Astrocyte of the spinal cord (primary cell): ENCODE measurements around the gene LVRN.

Experiments
- DNase-seq: peaks from one replicate; pipeline ENCODE4 v3.0.0; 2011; ENCODE audit warnings: low read depth, low spot score
- H3K4me3 ChIP-seq: 2 replicates; pipeline ENCODE4 v1.5.1; 2011; ENCODE audit warnings: low read depth, mild to moderate bottlenecking, low read length, moderate library complexity
- in situ Hi-C: cut with HindIII; loops from 2 replicates; pipeline ENCODE4 v1.10.0; 2017; ENCODE audit warnings: low sequenced_read_pairs
- TF ChIP-seq, protein P1 (sequence below): IDR thresholded peaks from 2 replicates; pipeline ENCODE4 v1.5.1; 2012; ENCODE audit warnings: low read depth, mild to moderate bottlenecking, low read length, inconsistent platforms

The LVRN gene

DNA sequence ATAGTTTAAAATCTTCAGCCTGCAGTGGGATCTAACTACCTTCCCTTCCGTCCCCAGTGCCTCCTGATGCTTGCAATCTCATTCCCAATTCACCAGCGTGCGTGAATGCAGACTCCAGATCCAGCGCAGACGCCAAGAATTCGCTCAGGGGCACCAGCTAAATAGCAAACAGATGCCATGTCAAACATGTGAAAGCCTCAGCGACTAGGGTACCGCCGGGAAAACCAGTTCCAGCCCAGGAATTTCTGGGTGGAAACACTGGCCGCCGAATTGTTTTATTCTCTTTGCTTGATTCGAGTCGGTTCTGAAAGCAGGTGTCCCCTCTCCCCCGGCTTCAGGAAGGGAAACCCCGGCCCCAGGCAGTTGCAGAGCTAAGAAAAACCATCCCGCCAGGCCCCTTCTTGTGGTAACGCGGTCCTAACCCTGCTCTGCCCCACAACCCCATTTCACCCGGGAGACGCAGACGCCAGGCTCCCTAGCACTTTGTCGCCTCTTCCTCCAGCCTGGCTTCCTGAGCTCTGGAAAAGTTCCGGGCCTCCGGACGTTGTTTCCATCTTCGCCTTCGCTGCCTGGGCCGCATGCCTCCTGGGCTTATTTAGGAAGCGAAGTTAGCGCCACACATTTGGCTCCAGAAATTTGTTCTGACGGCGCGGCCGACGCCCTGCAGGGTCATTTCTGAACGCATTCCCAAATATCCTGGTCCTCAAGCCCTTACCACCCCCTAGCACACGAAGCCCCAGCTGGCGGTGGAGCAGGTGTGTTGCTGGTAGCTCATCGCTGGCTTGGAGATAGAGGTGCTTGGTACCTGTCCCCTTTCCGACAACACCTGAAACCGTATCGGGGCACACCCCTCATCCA lies 665 bp upstream of the LVRN start:
- DNase-seq = no peak
- in situ Hi-C loops = no loop called here
- H3K4me3 ChIP-seq = peak overlapping the region; percentile 30
- TF ChIP-seq, protein P1, sequence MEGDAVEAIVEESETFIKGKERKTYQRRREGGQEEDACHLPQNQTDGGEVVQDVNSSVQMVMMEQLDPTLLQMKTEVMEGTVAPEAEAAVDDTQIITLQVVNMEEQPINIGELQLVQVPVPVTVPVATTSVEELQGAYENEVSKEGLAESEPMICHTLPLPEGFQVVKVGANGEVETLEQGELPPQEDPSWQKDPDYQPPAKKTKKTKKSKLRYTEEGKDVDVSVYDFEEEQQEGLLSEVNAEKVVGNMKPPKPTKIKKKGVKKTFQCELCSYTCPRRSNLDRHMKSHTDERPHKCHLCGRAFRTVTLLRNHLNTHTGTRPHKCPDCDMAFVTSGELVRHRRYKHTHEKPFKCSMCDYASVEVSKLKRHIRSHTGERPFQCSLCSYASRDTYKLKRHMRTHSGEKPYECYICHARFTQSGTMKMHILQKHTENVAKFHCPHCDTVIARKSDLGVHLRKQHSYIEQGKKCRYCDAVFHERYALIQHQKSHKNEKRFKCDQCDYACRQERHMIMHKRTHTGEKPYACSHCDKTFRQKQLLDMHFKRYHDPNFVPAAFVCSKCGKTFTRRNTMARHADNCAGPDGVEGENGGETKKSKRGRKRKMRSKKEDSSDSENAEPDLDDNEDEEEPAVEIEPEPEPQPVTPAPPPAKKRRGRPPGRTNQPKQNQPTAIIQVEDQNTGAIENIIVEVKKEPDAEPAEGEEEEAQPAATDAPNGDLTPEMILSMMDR = no peak

DNA sequence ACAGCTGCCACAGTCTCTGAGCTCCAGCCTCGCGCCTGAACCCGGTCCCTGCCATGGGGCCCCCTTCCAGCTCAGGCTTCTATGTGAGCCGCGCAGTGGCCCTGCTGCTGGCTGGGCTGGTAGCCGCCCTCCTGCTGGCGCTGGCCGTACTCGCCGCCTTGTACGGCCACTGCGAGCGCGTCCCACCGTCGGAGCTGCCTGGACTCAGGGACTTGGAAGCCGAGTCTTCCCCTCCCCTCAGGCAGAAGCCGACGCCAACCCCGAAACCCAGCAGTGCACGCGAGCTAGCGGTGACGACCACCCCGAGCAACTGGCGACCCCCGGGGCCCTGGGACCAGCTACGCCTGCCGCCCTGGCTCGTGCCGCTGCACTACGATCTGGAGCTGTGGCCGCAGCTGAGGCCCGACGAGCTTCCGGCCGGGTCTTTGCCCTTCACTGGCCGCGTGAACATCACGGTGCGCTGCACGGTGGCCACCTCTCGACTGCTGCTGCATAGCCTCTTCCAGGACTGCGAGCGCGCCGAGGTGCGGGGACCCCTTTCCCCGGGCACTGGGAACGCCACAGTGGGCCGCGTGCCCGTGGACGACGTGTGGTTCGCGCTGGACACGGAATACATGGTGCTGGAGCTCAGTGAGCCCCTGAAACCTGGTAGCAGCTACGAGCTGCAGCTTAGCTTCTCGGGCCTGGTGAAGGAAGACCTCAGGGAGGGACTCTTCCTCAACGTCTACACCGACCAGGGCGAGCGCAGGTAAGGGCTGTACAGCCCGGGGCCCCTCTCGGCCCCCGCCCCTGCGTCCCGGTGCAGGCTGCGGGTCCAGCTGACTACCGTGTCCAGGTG lies 509 bp downstream of the LVRN start:
- TF ChIP-seq, protein P1 = peak; percentile 4

DNA sequence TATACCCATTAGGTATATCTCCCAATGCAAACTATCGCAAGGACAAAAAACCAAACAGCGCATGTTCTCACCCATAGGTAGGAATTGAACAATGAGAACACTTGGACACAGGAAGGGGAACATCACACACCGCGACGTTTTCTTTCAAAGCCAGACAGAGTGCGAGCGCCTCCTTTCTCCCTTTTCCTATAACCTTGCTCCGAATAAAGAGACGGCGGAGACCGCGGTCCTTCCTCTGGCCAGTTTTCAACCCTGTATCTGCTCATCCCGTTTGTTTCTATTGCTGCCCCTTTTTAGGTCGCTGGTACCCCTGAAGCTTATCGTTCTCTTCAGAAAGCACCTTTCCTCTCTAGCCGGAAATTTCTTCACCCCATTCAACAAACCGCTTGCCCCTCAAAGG lies 1.3 kb downstream of the LVRN start:
- H3K4me3 ChIP-seq = no peak overlapping the region
- DNase-seq = no peak
- TF ChIP-seq, protein P1 = peak; percentile 22
- in situ Hi-C loops = no loop called here

More for the DNA sequence above, 509 bp downstream of the LVRN start:
- H3K4me3 ChIP-seq = peak overlapping the region; percentile 39
- no peak for DNase-seq
- in situ Hi-C loops = no loop called here

DNA sequence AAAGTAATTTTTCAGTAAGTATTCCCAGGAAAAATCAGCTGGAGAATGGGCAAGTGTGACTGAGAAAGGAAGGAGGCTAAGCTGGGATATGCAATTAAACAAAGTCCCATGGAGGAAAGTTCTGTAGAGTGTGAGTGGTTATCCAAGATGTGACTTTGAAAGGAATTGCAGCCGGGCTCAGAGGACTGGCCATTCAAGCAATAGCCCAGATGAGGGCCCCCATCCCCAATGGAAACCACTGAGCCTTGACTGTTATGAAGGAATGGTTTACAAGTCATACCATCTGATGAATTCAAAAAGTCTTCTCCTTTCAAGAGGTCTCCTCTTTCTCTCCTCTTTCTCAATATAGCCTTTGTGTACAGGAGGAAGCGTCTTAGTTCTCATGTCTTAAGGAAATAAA lies 6.5 kb downstream of the LVRN start:
- TF ChIP-seq, protein P1 = no peak
- no peak for DNase-seq
- H3K4me3 ChIP-seq = no peak overlapping the region
- in situ Hi-C loops = no loop called here

DNA sequence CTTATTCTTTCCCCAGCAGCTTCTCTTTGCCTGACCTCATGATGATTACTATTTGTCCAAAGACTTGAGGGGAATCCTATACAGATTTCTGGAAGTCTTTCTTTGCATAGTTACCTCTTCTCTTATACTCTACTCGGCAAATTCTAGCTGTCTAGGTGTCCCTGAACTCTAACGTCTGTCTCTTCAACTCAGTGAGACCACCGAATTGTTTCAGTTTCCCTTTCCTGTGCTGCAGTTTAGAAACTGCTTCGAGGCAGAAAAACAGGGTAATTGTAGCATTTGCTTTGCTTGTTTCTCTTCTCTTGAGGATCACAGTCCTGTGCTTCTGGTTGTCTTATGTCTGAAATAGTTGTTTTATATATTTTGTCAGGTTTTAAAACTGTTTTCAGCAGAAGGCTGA lies 14.8 kb downstream of the LVRN start:
- DNase-seq = no peak
- no peak overlapping the region for H3K4me3 ChIP-seq
- in situ Hi-C loops = no loop called here
- TF ChIP-seq, protein P1 = no peak

DNA sequence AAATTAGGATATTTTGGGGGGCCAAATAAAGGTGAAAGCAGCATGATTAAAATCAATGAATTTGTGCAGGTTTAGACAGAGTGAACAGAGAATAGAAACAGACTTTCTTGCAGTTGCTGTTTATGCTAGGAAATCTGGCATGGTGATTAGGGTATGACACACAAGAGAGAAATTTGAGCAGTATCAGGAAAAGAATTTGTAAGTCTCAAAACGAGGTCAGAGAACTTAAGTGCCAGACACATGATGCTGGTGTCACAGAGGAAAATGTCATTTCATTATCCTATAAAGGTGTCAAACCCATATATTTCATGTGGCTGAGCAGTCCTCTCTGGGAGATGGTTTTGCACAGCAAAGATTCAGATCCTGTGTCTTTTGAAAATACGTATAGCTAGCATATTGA lies 15.7 kb downstream of the LVRN start:
- in situ Hi-C loops = no loop called here
- TF ChIP-seq, protein P1 = no peak

More for the DNA sequence above, 15.7 kb downstream of the LVRN start:
- H3K4me3 ChIP-seq = no peak overlapping the region
- peak; percentile 77 for DNase-seq
